GM19455 (cell line): Measurements from ENCODE around the gene HS3ST3A1.

Experiments used
- ATAC-seq: cut with Tn5 transposase; IDR thresholded peaks from one replicate; pipeline ENCODE4 v1.9.1; 2021; ENCODE audit not compliant: unreplicated experiment

HS3ST3A1 gene

DNA sequence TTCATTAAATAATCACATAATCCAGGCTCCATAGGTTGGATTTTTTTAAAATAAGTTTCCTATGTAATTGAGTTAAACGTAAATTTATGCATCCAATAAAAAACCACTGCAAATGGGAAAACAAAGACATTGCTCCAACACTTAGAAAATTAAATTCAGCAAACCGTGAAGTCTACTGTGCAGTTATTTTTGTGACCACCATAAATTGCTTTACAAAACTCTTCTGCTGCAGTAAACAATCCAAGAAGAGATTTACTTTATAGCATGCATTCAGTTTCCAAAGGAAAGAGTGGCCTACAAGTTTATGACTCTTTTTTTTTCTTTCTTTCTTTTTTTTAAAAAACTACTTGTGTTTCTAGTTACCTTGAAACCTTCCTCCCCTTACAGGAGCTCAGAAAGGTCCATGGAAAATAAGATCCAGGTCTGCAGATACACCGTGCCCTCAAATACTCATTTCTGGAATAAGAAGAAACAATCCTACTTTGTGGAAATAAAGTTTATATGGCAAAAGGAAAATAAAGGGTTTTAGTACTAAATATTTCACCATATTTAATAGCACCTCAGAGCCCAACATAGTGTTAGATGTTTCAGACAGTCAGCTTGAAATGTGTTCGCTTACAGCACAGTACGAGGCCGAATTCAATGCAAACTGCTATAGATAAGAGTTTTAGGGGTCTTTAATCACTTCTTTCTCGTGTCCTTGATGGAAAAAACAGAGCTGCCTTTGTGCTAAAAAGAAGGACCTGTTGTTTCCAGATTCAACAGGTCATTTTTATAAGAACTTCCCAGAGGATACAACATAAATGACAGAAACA is 3.2 kb downstream of the HS3ST3A1 start:
- no peak for ATAC-seq

DNA sequence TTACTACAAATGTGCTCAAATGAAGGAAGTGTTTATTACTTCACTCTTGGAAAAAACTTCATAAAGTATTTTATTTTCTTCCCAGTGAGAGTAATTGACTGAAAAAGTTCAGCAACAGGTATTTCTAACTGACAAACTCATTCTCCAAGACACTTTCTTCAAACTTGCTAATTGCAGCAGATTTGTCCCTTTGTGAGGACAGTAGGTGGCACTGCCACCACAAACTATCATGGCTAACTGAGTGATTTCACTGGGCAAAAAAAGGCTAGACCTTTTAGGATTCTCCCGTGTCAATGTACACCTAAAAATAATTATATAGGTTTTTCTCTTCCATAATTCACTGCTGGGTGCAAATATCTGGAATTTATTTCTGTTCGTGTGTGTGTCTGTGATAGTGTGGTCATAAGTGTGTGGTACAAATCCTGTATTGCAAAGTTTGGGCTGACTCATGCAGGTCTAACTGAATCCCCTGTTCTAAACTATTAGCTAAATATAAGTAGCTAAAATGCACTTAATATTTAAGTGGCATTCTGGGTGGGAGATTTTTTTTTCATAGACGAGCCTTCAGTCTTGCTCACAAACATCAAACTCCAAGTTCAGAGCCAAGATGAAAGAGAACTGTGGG is 3.9 kb downstream of the HS3ST3A1 start:
- ATAC-seq: no peak

DNA sequence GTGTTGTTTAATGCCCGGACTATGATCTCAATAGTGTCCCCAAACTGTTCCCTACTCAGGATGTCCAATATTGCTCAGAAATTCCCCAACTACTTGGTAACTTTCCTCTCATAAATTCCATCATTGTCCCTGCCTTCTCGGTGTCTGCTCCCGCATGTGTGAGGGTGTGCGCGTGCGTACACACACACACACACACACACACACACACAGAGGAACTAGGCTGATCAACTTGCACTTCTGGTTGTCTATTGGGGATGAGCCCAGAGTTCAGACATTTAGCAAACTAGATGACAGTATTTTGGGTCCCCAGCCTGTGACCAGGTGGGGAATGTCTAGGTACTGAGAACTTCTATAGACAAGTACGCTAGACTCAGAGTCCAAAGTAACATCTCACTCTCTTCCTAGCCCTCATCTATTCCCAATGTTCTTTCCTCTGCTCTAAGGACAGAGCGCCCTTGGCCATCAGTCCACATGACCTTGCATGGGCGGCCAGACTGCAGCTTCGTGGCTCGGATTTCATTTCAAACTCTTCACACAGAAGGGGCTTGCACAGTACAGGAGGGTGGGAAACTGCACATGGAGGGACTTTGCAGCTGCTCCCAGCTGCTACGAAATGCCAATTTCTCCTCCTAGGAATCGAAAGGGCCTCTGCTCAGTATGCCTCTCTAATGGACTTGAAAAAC is 5.3 kb downstream of the HS3ST3A1 start:
- ATAC-seq: no peak

DNA sequence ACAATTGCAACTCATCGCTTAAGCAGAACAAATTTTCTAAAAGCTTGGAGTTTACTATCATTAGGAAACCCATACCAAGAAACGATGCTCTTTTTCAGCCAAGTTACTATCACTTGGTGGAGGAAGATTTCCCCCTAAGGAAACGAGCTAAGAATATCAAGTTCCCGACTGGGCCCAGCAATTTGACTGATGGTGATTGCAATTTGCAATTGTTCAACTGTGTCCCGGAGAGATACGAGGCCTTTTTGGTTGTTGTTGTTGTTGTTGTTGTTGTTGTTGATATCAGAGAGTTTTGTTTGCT is 6.2 kb downstream of the HS3ST3A1 start:
- no peak for ATAC-seq

DNA sequence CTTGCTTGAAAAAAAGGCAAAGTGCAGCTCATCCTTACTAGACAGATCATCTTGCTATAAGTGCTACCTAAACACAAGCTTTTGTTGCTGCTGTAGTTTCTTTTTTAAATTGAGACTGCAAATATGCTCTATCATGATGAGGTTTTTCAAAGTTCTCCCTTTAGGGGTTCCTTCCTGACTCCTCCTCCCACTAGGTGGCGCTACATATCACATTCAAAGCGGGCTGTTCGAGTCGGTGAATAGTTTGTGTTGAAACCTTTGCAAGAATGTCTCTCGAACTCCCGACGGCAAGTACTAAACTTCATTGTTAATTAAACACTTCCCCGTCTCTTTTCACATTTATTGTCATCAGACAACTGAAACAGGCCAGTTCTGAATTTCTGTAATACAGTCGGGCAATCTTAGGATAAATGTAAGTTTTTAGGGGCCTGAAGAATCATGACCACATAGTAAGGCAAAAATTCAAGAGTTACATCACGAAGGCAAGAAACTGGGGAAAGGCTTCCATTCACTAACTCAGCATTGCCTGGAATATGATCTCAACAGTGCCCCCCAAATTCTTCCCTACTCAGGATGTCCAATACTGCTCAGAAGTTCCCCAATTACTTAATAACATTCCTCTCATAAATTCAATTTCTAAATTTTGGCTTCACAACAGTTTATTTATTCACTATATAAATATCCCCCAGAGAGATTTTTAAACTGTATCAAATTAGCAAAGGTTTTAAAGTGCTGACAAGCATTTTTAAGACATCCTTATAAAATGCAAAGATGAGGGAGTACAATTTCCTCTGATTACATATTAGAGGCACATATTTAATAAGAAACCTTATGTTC is 6.7 kb downstream of the HS3ST3A1 start:
- ATAC-seq: no peak

- no peak for ATAC-seq
Measured at GRCh38 chr17:13594310-13594709, 7.4 kb downstream of the HS3ST3A1 start.

- no peak for ATAC-seq
Measured at GRCh38 chr17:13593757-13594156, 8.0 kb downstream of the HS3ST3A1 start.

- no peak for ATAC-seq
Measured at GRCh38 chr17:13593021-13593751, 8.5 kb downstream of the HS3ST3A1 start.

- ATAC-seq: no peak
Measured at GRCh38 chr17:13592427-13592826, 9.3 kb downstream of the HS3ST3A1 start.

- no peak for ATAC-seq
Measured at GRCh38 chr17:13590441-13590840, 11.3 kb downstream of the HS3ST3A1 start.

GRCh38 chr17:13589658-13590057 is 12.1 kb downstream of the HS3ST3A1 start:
- ATAC-seq: no peak

GRCh38 chr17:13587487-13588338 is 14.0 kb downstream of the HS3ST3A1 start:
- ATAC-seq: no peak

DNA sequence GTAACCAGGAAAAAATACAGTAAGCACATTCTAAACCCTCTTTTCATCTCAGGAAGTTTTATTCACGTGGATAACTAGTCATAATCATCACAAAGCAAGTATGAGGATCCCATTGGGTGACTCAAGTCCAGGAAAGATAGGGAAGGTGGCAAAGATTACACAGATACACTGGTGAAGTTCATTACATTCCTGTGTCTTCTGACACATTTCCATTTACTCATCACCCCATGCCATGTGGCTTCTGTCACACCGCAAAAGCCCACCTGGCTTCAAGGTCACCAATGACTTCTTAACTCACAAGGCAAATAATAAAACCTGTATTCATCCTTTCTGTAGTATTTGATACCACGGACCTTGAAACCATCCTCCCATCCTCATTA is 17.0 kb downstream of the HS3ST3A1 start:
- no peak for ATAC-seq

- ATAC-seq: no peak
Measured at GRCh38 chr17:13583996-13584700, 17.6 kb downstream of the HS3ST3A1 start.

DNA sequence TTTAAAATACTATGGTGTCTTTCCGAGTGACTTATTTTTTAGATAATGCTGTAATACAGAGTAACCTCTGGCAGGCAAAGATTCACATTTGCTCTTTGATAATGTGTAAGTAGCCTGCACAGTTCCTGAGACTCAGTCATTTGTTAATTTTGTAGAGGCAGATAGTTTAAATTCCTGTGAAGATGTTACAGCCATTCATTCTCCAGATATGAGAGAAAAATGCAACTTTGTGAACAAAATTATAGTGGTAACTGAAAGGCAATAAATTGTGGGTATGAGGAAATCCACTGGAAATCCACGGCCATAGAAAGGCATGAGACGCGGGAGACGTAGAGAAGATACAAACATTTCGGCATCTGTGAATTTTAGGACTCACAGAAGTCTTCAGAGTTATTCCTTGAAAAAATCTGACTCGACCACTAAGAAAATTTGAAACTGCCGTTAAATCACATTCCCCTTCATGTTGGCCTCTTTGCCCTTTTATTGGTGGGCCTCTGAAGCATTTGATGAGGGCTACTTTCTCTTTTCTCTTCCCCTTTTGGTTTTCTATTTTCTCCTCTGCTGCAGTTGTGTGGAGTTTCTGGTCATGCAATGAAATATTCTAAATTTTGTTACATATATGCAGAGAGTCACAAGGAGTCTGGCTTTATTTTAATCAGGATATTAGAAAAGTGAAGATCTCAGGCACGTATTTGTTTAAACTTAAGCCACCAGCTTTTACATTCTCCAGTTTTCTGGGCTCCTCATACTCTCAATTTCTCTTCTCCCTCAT is 18.8 kb downstream of the HS3ST3A1 start:
- ATAC-seq: no peak

GRCh38 chr17:13581925-13582324 is 19.8 kb downstream of the HS3ST3A1 start:
- ATAC-seq: no peak

GRCh38 chr17:13580790-13581189 is 20.9 kb downstream of the HS3ST3A1 start:
- no peak for ATAC-seq
